Keratinocyte (primary cell): ENCODE results near the gene CHST1. TPM values are rescaled to one million over a fixed set of nuclear protein-coding genes. Genes with fewer than 3 reads are reported as not detected.

Experiments used
- DNase-seq: peaks from one replicate; pipeline ENCODE4 v3.0.0-alpha.2; 2011; ENCODE audit warnings: low read depth, missing footprints, low spot score
- FAIRE-seq: peaks from 2 replicates; lab custom pipeline; 2011; peaks lifted over from hg19 to GRCh38; lab: Jason Lieb, UNC
- H2AFZ ChIP-seq: 2 replicates; pipeline ENCODE4 v1.6.0; 2012; ENCODE audit warnings: low read length, control low read depth, inconsistent platforms; ENCODE audit not compliant: control insufficient read depth
- H3K27ac ChIP-seq: 2 replicates; pipeline ENCODE4 v1.5.1; 2011; ENCODE audit warnings: low read length; ENCODE audit not compliant: control insufficient read depth, insufficient read depth
- H3K27me3 ChIP-seq: 3 replicates; pipeline ENCODE4 v1.6.0; 2011; ENCODE audit warnings: low read length; ENCODE audit not compliant: control insufficient read depth, insufficient read depth; ENCODE audit errors: extremely low read depth
- H3K36me3 ChIP-seq, 2 experiments: 2 replicates in 1 of 2; 3 replicates in 1 of 2; pipeline ENCODE4 v1.5.1; 2011; ENCODE audit warnings: low read length in 2 of 2, mild to moderate bottlenecking in 1 of 2; ENCODE audit not compliant: control insufficient read depth in 2 of 2, insufficient read depth in 2 of 2; ENCODE audit errors: extremely low read depth in 1 of 2
- H3K4me1 ChIP-seq: 3 replicates; pipeline ENCODE4 v1.5.1; 2011; ENCODE audit warnings: low read length; ENCODE audit not compliant: control insufficient read depth, insufficient read depth; ENCODE audit errors: extremely low read depth
- H3K4me2 ChIP-seq: 3 replicates; pipeline ENCODE4 v1.6.0; 2011; ENCODE audit warnings: low read depth, low read length; ENCODE audit not compliant: control insufficient read depth, insufficient read depth; ENCODE audit errors: extremely low read depth
- H3K4me3 ChIP-seq, 3 experiments: fragments of 200-600 bp in 1 of 3; sonication (generic) in 1 of 3; 2 replicates in 2 of 3; 3 replicates in 1 of 3; pipeline ENCODE4 v1.5.1; 2011 to 2016; ENCODE audit warnings: low read length in 3 of 3, mild to moderate bottlenecking in 3 of 3, control low read depth in 2 of 3, inconsistent platforms in 1 of 3, low read depth in 1 of 3, mixed read lengths in 1 of 3, mixed run types in 1 of 3, moderate library complexity in 1 of 3; ENCODE audit not compliant: control insufficient read depth in 2 of 3, insufficient read depth in 2 of 3; ENCODE audit errors: extremely low read depth in 1 of 3
- H3K79me2 ChIP-seq: 2 replicates; pipeline ENCODE4 v1.6.0; 2012; ENCODE audit warnings: low read length; ENCODE audit not compliant: control insufficient read depth, insufficient read depth
- H3K9ac ChIP-seq: 3 replicates; pipeline ENCODE4 v1.6.0; 2011; ENCODE audit warnings: low read length; ENCODE audit not compliant: control insufficient read depth, insufficient read depth; ENCODE audit errors: extremely low read depth
- H3K9me1 ChIP-seq: 3 replicates; pipeline ENCODE4 v1.6.0; 2011; ENCODE audit warnings: low read length; ENCODE audit not compliant: control insufficient read depth, insufficient read depth; ENCODE audit errors: extremely low read depth
- H3K9me3 ChIP-seq: 2 replicates; pipeline ENCODE4 v1.5.1; 2012; ENCODE audit warnings: low read depth, low read length; ENCODE audit not compliant: control insufficient read depth
- H4K20me1 ChIP-seq: 3 replicates; pipeline ENCODE4 v1.6.0; 2011; ENCODE audit warnings: low read length; ENCODE audit not compliant: control insufficient read depth, insufficient read depth; ENCODE audit errors: extremely low read depth
- CTCF ChIP-seq, 3 experiments: IDR thresholded peaks in 1 of 3; conservative IDR thresholded peaks in 1 of 3; optimal IDR thresholded peaks in 1 of 3; 2 replicates in 2 of 3; 3 replicates in 1 of 3; pipeline versions ENCODE3 to v1.5.1; 2011; ENCODE audit warnings: low read length in 3 of 3, mild to moderate bottlenecking in 3 of 3, moderate library complexity in 2 of 3, control low read depth in 1 of 3, inconsistent platforms in 1 of 3; ENCODE audit not compliant: insufficient read depth in 2 of 3; ENCODE audit errors: extremely low read depth in 1 of 3
- EZH2 ChIP-seq: IDR thresholded peaks from one replicate; pipeline ENCODE4 v1.6.1; 2012; ENCODE audit warnings: inconsistent platforms, mild to moderate bottlenecking, low read length, moderate library complexity
- dilution Hi-C: fragments of 300-500 bp; cut with MboI; formaldehyde crosslinking; loops from one replicate; pipeline ENCODE4 v1.7.0; 2020; ENCODE audit warnings: low sequenced_read_pairs; ENCODE audit not compliant: extremely low pct_ligation_motif_present
- polyA plus RNA-seq, 5 experiments: library from polyadenylated mRNA; depleted of rRNA in 3 of 5; stranded (reverse) in 3 of 5; stranded (forward) in 1 of 5; unstranded in 1 of 5; fragments of >200 nt; gene quantifications; 1 replicate in 1 of 5; 2 replicates in 3 of 5; 3 replicates in 1 of 5; pipeline versions ENCODE4 v1.2.1 to v1.2.3, GENCODE V29; 2011 to 2012; ENCODE audit warnings: missing spikeins in 2 of 5, low read depth in 1 of 5, low replicate concordance in 1 of 5

Gene CHST1
- polyA plus RNA-seq, 1 donor (not counting 4 experiments of a cell fraction or from before 2014, with no cell fraction given) = not detected

- H3K27me3 ChIP-seq = peaks cover 9% of the 10 kb centered on the region
Observed at GRCh38 chr11:45692808-45693453, 27.5 kb upstream of the CHST1 start.

DNA sequence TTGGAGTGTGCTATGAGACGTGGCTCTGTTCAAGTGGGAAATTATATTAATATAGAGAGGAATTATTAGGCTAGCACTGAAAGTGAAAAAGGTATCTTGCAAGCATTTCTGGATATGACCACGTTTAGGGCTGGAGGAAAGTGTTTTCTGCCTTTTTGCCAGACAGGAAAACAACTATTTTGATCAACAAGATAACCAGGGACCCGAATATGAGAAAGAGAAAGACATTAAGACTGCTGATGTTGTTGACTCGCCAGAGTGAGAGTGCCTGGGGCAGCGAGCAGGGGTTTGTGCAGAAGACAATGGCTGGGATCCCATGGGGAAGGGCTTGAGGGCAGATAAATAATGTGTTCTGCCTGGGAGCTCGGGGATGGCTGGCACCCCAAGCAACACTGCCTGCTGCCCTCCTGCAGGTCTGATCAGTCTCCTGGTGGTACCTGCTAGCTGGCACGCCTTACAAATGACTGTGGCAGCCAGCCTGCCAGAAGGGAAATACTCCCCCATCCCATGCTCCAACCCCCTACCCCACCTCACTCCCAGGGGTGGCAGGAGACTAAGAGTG is 23.1 kb upstream of the CHST1 start:
- no peaks in the 10 kb centered on the region for H3K79me2 ChIP-seq
- H3K4me1 ChIP-seq = no peaks in the 10 kb centered on the region
- H3K9me1 ChIP-seq = no peaks in the 10 kb centered on the region
- H3K27ac ChIP-seq = no peak overlapping the region
- no peaks in the 10 kb centered on the region for H3K36me3 ChIP-seq
- no peak overlapping the region for H2AFZ ChIP-seq
- no peaks in the 10 kb centered on the region for H3K9me3 ChIP-seq
- H3K4me2 ChIP-seq = no peak overlapping the region
- no peak overlapping the region for H3K4me3 ChIP-seq
- FAIRE-seq (no peak), DNase-seq (no peak)
- H4K20me1 ChIP-seq = no peaks in the 10 kb centered on the region
- H3K27me3 ChIP-seq = peaks cover 3% of the 10 kb centered on the region
- no peak for TF ChIP-seq EZH2
- no peak for TF ChIP-seq CTCF (optimal IDR thresholded peaks at IDR 0.05 in 1 of 3, IDR thresholded peaks at IDR 0.05 in 1 of 3, conservative IDR thresholded peaks at IDR 0.05 in 1 of 3; ENCODE audit: extremely low read depth in 1 of 3, insufficient read depth in 2 of 3, low read length in 3 of 3)
- dilution Hi-C loops = no loop called here
- no peak overlapping the region for H3K9ac ChIP-seq

More at GRCh38 chr11:45692808-45693453, 27.5 kb upstream of the CHST1 start:
- H3K9me3 ChIP-seq = no peaks in the 10 kb centered on the region
- DNase-seq (no peak), FAIRE-seq (no peak)
- H3K4me2 ChIP-seq = no peak overlapping the region
- H3K9me1 ChIP-seq = no peaks in the 10 kb centered on the region
- no peaks in the 10 kb centered on the region for H3K36me3 ChIP-seq
- no peak overlapping the region for H3K9ac ChIP-seq
- dilution Hi-C loops = no loop called here
- no peaks in the 10 kb centered on the region for H4K20me1 ChIP-seq
- no peak overlapping the region for H3K4me3 ChIP-seq
- H2AFZ ChIP-seq = no peak overlapping the region
- TF ChIP-seq EZH2 (no peak), CTCF (optimal IDR thresholded peaks at IDR 0.05 in 1 of 3, IDR thresholded peaks at IDR 0.05 in 1 of 3, conservative IDR thresholded peaks at IDR 0.05 in 1 of 3; ENCODE audit: extremely low read depth in 1 of 3, insufficient read depth in 2 of 3, low read length in 3 of 3) (no peak)
- H3K4me1 ChIP-seq = no peaks in the 10 kb centered on the region
- no peaks in the 10 kb centered on the region for H3K79me2 ChIP-seq
- no peak overlapping the region for H3K27ac ChIP-seq
